Effector memory CD4-positive, alpha-beta T cell (primary cell): ENCODE data around the gene ABR.

ENCODE experiments used
- DNase-seq, 3 donors: peaks; one replicate each; pipeline ENCODE4 v3.0.0-alpha.2; 2020
- H3K27ac ChIP-seq: 2 replicates; pipeline ENCODE4 v1.7.0; 2013; ENCODE audit warnings: mild to moderate bottlenecking, low read length, moderate library complexity; ENCODE audit not compliant: insufficient read depth, poor library complexity, severe bottlenecking
- H3K27me3 ChIP-seq: replicated peaks from 2 replicates; pipeline ENCODE4 v1.7.0; 2013; ENCODE audit warnings: mild to moderate bottlenecking, low read length; ENCODE audit not compliant: insufficient read depth, control insufficient read depth, poor library complexity, severe bottlenecking
- H3K36me3 ChIP-seq: 2 replicates; pipeline ENCODE4 v1.7.0; 2013; ENCODE audit warnings: mild to moderate bottlenecking, low read length, moderate library complexity; ENCODE audit not compliant: control insufficient read depth, insufficient read depth
- H3K4me1 ChIP-seq: 2 replicates; pipeline ENCODE4 v1.7.0; 2013; ENCODE audit warnings: low read length, mild to moderate bottlenecking; ENCODE audit not compliant: control insufficient read depth, insufficient read depth, poor library complexity, severe bottlenecking
- H3K4me3 ChIP-seq: 2 replicates; pipeline ENCODE4 v1.7.0; 2013; ENCODE audit warnings: low read length, low read depth, mild to moderate bottlenecking; ENCODE audit not compliant: insufficient read depth, poor library complexity, severe bottlenecking
- H3K9me3 ChIP-seq: 2 replicates; pipeline ENCODE4 v1.7.0; 2013; ENCODE audit warnings: mild to moderate bottlenecking, low read length, moderate library complexity; ENCODE audit not compliant: control insufficient read depth

ABR gene

GRCh38 chr17:1087381-1088241, 92.2 kb downstream of the ABR start:
- no peak for DNase-seq
- no peak overlapping the region for H3K27ac ChIP-seq
- H3K9me3 ChIP-seq: no peaks in the 10 kb centered on the region
- H3K4me3 ChIP-seq: no peak overlapping the region
- no peaks in the 10 kb centered on the region for H3K27me3 ChIP-seq
- H3K4me1 ChIP-seq: no peaks in the 10 kb centered on the region
- peaks cover 49% of the 10 kb centered on the region for H3K36me3 ChIP-seq

DNA sequence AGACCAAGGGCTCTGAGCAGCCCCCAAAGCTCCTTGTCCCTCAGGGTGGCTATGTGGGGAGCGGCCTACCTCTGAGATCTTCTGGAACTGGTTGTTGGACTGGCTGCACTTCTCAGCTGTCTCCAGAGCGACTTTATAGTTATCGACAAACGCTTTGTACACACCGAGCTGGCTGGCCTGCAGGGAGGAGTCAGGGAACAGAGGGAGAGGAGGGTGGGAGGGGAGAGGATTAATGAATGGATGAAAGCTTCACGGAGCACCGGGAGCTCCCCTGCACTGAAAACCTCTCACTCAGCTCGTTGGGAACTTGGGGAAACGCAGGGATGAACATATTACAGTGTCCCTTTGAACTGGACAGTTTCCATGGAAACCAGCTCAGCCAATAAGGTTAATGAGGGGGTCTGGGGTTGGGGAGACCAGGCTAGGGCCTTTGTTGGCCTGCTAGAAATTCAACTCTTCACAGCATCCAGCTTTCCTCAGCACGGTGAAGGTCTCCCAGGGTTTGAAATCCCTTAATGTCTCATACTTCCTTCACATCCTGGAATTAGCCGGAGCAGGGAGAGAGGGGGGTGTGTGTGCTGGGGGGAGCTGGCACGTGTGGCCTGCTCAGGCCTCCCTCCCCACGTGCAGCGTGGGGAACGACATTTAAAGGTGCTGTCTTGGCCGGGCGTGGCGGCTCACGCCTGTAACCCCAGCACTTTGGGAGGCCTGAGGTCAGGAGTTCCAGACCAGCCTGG, 96.2 kb downstream of the ABR start:
- Histone ChIP-seq H3K27ac (no peak overlapping the region), H3K27me3 (no peaks in the 10 kb centered on the region), H3K9me3 (no peaks in the 10 kb centered on the region), H3K4me3 (no peak overlapping the region), H3K4me1 (no peaks in the 10 kb centered on the region), H3K36me3 (peaks cover 40% of the 10 kb centered on the region)
- DNase-seq: no peak

DNA sequence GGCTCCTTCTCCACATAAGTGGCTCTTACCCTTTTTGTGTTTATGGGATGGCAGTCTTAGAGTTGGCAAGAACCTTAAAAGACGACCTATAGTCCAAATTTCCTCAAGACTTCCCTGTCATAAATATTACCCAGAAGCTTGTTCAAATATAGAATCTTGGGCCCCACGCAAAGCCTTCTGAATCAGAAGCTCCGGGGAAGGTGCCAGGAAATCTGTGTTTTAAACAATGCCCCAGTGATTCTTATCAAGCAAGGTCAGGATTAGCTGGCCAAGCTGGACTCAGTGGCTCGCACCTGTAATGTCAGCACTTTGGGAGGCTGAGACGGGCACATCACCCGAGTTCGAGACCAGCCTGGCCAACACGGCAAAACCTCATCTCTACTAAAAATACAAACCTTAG, 97.2 kb downstream of the ABR start:
- H3K4me3 ChIP-seq: no peak overlapping the region
- H3K27me3 ChIP-seq: no peaks in the 10 kb centered on the region
- H3K4me1 ChIP-seq: no peaks in the 10 kb centered on the region
- H3K36me3 ChIP-seq: peaks cover 44% of the 10 kb centered on the region
- no peak for DNase-seq
- H3K27ac ChIP-seq: no peak overlapping the region
- H3K9me3 ChIP-seq: no peaks in the 10 kb centered on the region

DNA sequence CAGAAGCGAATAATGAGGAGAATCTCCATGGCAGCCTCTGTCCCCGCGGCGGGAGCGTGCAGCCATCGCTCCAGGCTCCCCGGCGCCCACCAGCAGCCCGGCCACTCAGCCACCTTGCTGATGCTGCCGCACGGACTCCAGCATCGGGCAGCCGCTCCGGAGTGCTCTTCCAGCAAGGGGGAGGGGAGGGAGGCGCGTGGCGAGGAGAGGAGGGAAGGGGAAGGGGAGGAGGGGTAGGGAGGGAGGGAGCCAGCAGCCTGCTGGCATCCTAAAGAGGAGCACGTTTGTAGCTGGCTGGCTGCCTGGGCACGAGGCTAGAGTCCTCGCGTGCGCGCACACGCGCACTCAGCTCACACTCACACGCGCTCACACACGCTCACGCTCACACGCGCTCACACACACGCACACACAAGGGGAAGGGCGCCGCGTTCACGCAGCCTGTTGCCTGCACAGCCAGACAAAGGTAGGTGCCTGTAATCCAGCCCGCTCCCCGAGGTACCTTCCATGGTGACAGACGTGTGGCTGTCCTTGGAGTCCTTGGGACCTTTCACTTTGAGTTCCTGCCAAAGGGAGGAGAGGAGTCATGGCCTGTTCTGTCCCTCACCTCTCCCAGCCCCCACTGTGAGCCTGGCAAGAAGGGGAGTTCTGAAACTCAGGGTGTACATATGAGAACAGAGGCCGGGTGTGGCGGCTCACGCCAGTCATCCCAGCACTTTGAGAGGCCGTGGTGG, 100.8 kb downstream of the ABR start:
- Histone ChIP-seq H3K27me3 (no peaks in the 10 kb centered on the region), H3K4me1 (no peaks in the 10 kb centered on the region), H3K9me3 (no peaks in the 10 kb centered on the region), H3K36me3 (peaks cover 33% of the 10 kb centered on the region), H3K4me3 (no peak overlapping the region), H3K27ac (no peak overlapping the region)
- DNase-seq: no peak

- Histone ChIP-seq H3K36me3 (peaks cover 30% of the 10 kb centered on the region), H3K4me1 (no peaks in the 10 kb centered on the region), H3K4me3 (no peak overlapping the region)
Measured at GRCh38 chr17:1077986-1078711, 101.6 kb downstream of the ABR start.

DNA sequence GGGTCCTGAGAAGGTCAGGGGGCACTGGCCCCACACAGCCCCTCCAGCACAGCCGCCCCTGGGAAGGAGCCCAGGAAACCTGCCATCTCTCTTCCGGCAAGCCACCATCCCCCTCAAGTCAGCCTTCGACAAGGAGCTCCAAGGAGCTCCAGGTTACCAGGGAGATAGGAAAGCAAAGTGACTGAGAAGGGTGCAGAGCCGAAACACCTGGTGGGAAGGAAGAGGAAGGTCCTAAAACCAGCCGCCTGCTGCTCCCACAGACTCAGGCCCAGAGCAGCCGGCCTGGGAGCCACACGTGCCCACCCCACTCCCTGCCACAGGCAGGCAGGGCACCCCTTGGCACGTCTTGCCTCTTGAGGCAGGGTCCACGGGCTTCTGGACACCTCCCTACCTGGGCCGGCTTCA, 102.2 kb downstream of the ABR start:
- peaks cover 27% of the 10 kb centered on the region for H3K36me3 ChIP-seq

More at GRCh38 chr17:1077986-1078711, 101.6 kb downstream of the ABR start:
- H3K9me3 ChIP-seq: no peaks in the 10 kb centered on the region
- no peak for DNase-seq
- H3K27ac ChIP-seq: no peak overlapping the region
- H3K27me3 ChIP-seq: no peaks in the 10 kb centered on the region

GRCh38 chr17:1076982-1077302, 102.8 kb downstream of the ABR start:
- Histone ChIP-seq H3K9me3 (no peaks in the 10 kb centered on the region), H3K27me3 (no peaks in the 10 kb centered on the region), H3K4me1 (no peaks in the 10 kb centered on the region), H3K36me3 (peaks cover 20% of the 10 kb centered on the region), H3K27ac (no peak overlapping the region), H3K4me3 (no peak overlapping the region)
- DNase-seq: no peak

More for the DNA sequence above, 102.2 kb downstream of the ABR start:
- H3K4me3 ChIP-seq: no peak overlapping the region
- no peak for DNase-seq
- H3K4me1 ChIP-seq: no peaks in the 10 kb centered on the region
- no peaks in the 10 kb centered on the region for H3K27me3 ChIP-seq
- no peak overlapping the region for H3K27ac ChIP-seq
- no peaks in the 10 kb centered on the region for H3K9me3 ChIP-seq

DNA sequence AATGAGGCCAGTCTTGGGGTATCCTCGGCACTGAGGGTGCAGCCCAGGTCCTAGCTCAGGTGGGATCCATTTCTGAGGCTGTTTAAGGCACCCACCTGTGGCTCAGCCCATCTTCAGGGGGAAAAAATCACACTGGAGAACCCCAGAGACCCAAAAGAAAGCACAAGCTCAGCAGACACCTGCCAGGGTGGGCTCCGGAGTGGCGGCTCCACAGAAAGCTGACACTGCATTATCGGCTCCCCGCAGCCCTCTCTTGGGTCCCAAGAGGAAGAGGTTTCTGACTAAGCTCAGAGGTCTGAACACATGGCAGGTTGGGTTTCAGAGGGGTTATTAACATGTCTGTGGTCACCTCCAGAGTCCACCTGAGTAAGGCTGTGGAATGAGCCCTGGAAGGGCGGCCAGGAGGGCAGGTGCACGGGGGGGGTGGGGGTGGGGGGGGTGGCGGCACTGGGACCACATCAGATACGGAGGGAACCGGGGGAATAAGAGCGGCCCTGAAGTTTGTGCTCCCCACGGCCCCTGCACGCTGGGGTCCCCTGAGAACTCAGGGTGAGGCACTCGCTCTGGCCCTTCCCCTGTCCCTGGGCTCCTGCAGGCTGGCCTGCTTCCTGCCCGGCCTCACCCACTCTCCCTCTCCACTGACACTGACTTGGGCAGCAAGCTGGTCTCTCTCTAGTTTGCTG, 103.3 kb downstream of the ABR start:
- peaks cover 21% of the 10 kb centered on the region for H3K36me3 ChIP-seq
- H3K27ac ChIP-seq: no peak overlapping the region

GRCh38 chr17:1074886-1075605, 104.7 kb downstream of the ABR start:
- peaks cover 29% of the 10 kb centered on the region for H3K36me3 ChIP-seq
- no peak overlapping the region for H3K27ac ChIP-seq
- no peaks in the 10 kb centered on the region for H3K27me3 ChIP-seq
- no peak overlapping the region for H3K4me3 ChIP-seq
- no peaks in the 10 kb centered on the region for H3K9me3 ChIP-seq
- H3K4me1 ChIP-seq: no peaks in the 10 kb centered on the region
- no peak for DNase-seq

More for the DNA sequence above, 103.3 kb downstream of the ABR start:
- H3K4me3 ChIP-seq: no peak overlapping the region
- H3K9me3 ChIP-seq: no peaks in the 10 kb centered on the region
- no peak for DNase-seq
- no peaks in the 10 kb centered on the region for H3K27me3 ChIP-seq
- H3K4me1 ChIP-seq: no peaks in the 10 kb centered on the region
